Mucosa of rectum (tissue), 2 donors: ENCODE data around the gene RYR2.

Experiments used
- H3K27ac ChIP-seq, 2 donors: one replicate each; pipeline ENCODE4 v1.7.0; 2013; ENCODE audit warnings: inconsistent platforms in 2 of 2, low read depth in 2 of 2, low read length in 2 of 2
- H3K27me3 ChIP-seq, 2 donors: one replicate each; pipeline ENCODE4 v1.7.0; 2013; ENCODE audit warnings: low read length in 2 of 2; ENCODE audit not compliant: control insufficient read depth in 2 of 2, insufficient read depth in 2 of 2
- H3K36me3 ChIP-seq, 2 donors: one replicate each; pipeline ENCODE4 v1.7.0; 2013; ENCODE audit warnings: low read length in 2 of 2; ENCODE audit not compliant: control insufficient read depth in 2 of 2, insufficient read depth in 2 of 2
- H3K4me1 ChIP-seq, 2 donors: one replicate each; pipeline ENCODE4 v1.7.0; 2013; ENCODE audit warnings: low read length in 2 of 2, mild to moderate bottlenecking in 1 of 2; ENCODE audit not compliant: control insufficient read depth in 2 of 2, insufficient read depth in 2 of 2
- H3K4me3 ChIP-seq, 2 donors: one replicate each; pipeline ENCODE4 v1.7.0; 2013; ENCODE audit warnings: low read length in 2 of 2
- H3K9ac ChIP-seq, 2 donors: one replicate each; pipeline ENCODE4 v1.7.0; 2013; ENCODE audit warnings: low read length in 2 of 2, low read depth in 1 of 2, mild to moderate bottlenecking in 1 of 2
- H3K9me3 ChIP-seq, 2 donors: one replicate each; pipeline ENCODE4 v1.7.0; 2013; ENCODE audit warnings: low read length in 2 of 2; ENCODE audit not compliant: control insufficient read depth in 2 of 2
- donor health status: healthy.
- donor health status: Normal muscosa, but diverticular disease.

RYR2 gene

DNA sequence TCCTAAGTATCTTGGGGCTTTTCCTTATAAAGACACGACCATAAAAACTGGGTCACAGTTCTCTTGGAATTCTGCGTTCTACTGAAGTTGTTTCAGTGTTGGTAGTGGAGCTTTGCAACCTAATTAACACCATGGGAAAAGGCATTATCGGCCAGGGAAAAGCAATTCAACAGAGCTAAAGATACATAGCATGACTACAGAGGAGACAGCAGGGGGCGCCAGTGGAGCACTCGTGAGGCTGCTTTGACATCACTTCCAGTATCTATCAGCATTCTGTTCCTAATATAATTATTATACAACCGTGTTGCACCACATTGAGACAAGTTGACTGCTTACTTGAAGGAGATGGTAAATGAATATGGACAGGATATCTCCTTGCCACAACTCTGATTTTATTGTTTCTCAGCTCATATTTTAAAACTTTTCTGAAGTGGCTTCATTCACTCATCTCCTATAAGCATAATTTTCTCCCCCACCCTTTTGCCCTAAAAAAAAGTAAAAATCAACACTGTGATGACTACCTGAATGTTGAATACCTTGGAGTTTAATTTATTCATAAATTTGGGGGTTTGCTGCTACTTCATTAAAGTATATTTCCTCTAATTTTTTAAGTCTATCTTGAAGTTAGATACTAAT lies 809.3 kb downstream of the RYR2 start:
- H3K27me3 ChIP-seq, result no peaks in the 10 kb centered on the region
- no peaks in the 10 kb centered on the region for H3K36me3 ChIP-seq
- no peaks in the 10 kb centered on the region for H3K4me1 ChIP-seq
- H3K27ac ChIP-seq, result no peak overlapping the region
- no peak overlapping the region for H3K4me3 ChIP-seq
- H3K9me3 ChIP-seq, result no peaks in the 10 kb centered on the region
- H3K9ac ChIP-seq, result no peak overlapping the region

DNA sequence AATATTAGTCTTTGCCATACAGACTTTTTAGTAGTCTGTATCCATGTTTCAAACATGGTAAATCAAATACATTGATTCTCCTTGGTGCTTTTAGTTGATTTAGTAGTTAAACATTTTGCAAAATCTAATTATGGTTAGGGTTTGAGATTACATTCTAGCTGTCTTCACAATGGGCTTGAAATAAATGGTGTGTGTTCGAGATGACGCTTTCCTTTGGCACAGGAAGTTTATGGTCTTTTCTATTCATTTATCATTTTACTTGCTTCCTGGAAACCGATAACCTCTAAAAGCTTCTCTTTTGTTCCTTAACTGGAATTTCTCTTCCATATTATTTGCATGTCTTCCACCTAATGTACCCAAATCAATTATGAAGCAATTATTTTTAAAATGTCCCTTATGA lies 810.4 kb downstream of the RYR2 start:
- H3K27me3 ChIP-seq, result no peaks in the 10 kb centered on the region
- no peaks in the 10 kb centered on the region for H3K4me1 ChIP-seq
- no peaks in the 10 kb centered on the region for H3K36me3 ChIP-seq
- H3K9me3 ChIP-seq, result no peaks in the 10 kb centered on the region
- no peak overlapping the region for H3K27ac ChIP-seq
- H3K4me3 ChIP-seq, result no peak overlapping the region
- H3K9ac ChIP-seq, result no peak overlapping the region

DNA sequence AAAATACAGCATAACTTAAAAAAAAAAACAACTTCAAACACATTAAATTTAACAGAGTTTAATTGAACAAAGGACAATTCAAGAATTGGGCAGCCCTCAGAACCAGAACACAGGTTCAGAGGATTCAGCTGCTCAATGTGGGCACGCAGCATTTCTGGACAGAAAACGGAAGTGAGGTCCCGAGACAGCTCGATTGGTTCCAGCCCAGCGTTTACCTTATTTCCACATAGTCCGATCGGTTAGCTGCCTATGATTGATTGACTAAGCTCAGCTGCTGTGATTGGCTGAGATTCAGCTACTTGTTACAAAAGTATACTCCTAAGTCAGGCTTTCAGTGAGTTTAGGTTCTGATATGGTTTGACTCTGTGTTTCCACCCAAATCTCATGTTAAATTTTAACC lies 815.5 kb downstream of the RYR2 start:
- Histone ChIP-seq H3K27ac (no peak overlapping the region), H3K9ac (no peak overlapping the region), H3K27me3 (no peaks in the 10 kb centered on the region), H3K4me1 (no peaks in the 10 kb centered on the region), H3K9me3 (no peaks in the 10 kb centered on the region), H3K4me3 (no peak overlapping the region), H3K36me3 (no peaks in the 10 kb centered on the region)

DNA sequence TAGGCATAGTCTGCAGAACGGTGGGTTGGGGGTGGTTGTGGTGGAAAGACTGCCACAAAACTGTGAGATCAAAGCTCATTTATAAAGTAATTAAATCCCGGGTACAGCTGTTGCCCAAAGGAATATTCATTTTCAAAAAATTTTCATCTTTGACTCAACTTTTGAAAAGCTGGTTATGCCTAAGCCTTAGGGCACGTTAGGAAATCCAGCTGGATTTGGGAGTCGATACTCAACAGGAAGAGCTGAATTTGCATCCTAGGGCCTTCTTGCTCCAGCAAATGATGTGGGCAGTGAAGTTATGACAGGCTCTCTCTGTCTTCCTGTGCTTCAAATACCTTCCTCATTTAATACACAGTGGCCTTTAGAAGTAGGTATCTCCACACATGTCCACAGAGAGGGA lies 817.0 kb downstream of the RYR2 start:
- H3K9ac ChIP-seq, result no peak overlapping the region
- no peaks in the 10 kb centered on the region for H3K27me3 ChIP-seq
- H3K9me3 ChIP-seq, result no peaks in the 10 kb centered on the region
- H3K27ac ChIP-seq, result no peak overlapping the region
- H3K36me3 ChIP-seq, result no peaks in the 10 kb centered on the region
- H3K4me1 ChIP-seq, result no peaks in the 10 kb centered on the region
- H3K4me3 ChIP-seq, result no peak overlapping the region

DNA sequence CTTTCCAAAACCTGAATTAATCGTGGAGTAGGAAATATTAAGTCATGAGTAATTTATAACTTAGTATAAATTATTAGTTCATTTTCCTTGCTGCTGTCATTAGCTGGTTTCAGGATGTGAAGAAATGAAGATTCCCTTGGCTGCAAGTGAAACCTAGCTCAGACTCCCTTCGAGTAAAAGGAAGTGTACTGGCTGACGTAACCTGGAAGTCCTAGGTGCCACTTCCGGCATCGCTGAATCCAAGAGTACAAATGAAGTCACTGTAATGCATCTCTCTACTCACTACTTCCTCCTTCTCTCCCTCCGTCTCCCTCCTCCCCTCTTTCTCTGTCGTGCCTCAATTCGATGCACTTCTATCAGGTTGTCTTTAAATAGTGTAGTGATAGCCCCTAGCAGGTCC lies 820.0 kb downstream of the RYR2 start:
- Histone ChIP-seq H3K4me1 (no peaks in the 10 kb centered on the region), H3K27me3 (no peaks in the 10 kb centered on the region), H3K27ac (no peak overlapping the region)

DNA sequence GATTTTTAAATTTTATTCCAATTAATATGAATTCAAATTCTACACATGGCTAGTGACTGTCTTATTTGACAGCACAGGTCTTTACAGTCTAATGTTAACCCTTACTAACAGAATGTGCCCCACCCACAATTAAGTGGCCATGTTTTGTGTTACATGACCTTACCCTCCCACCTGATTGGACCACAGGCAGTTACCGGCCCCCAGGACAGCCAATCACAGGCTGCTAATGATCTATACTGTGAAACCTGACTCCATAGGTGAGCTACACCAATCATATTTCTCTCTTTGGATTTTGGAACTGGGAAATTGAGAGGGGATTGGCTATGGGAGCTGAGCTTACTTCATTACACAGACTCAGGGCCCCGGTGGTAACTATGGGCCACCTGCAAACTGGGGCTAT lies 821.2 kb downstream of the RYR2 start:
- no peaks in the 10 kb centered on the region for H3K4me1 ChIP-seq
- no peak overlapping the region for H3K4me3 ChIP-seq
- no peaks in the 10 kb centered on the region for H3K27me3 ChIP-seq
- H3K36me3 ChIP-seq, result no peaks in the 10 kb centered on the region
- H3K27ac ChIP-seq, result no peak overlapping the region
- no peaks in the 10 kb centered on the region for H3K9me3 ChIP-seq
- no peak overlapping the region for H3K9ac ChIP-seq

More for the DNA sequence above, 820.0 kb downstream of the RYR2 start:
- Histone ChIP-seq H3K36me3 (no peaks in the 10 kb centered on the region), H3K9ac (no peak overlapping the region), H3K9me3 (no peaks in the 10 kb centered on the region), H3K4me3 (no peak overlapping the region)

DNA sequence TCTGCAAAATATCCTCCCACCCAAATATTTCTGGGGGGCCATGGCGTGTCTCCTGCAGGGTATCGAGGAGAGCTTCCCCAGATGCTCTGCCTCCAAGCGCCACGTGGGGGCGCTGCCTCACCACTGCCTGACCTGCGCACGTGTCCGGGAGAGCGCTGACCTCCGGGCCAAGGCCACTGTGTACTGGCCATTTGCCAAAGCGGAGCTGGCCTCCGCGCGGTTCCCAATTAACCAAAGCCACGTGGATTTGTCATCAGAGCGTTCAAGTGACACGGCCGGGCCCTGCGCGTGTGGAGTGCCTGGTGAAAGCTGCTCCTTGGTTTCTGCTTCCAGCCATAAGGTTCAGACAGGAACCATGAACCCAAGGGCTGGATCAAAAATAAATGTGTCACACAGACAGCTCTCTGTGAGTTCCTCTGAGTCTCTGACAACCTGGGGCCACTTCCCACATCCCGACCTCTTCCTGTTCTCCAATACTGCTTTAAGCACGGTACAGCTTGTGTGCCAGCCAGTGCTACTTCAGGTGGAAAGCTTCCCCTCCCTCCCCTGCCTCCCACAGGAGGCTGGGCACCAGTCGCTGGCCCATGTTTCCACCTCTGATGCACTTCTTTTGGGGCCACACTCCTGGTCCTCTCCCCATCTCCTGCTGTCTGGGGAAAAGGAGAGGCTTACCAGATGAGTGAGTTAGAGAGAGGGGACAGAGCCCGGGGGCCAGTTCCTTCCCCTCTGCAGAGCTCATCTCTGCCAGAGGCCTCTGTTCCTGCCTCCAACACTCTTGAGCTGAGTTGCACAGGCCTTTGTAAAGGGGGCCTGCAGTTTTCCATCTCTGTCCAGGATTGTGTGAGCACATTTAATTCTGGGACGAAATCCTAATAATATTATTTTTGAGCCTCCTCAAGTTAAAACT lies 822.6 kb downstream of the RYR2 start:
- Histone ChIP-seq H3K27ac (no peak overlapping the region), H3K9me3 (no peaks in the 10 kb centered on the region), H3K36me3 (no peaks in the 10 kb centered on the region), H3K27me3 (no peaks in the 10 kb centered on the region), H3K4me1 (no peaks in the 10 kb centered on the region), H3K9ac (no peak overlapping the region), H3K4me3 (peak overlapping the region; percentile 36 to 45)

DNA sequence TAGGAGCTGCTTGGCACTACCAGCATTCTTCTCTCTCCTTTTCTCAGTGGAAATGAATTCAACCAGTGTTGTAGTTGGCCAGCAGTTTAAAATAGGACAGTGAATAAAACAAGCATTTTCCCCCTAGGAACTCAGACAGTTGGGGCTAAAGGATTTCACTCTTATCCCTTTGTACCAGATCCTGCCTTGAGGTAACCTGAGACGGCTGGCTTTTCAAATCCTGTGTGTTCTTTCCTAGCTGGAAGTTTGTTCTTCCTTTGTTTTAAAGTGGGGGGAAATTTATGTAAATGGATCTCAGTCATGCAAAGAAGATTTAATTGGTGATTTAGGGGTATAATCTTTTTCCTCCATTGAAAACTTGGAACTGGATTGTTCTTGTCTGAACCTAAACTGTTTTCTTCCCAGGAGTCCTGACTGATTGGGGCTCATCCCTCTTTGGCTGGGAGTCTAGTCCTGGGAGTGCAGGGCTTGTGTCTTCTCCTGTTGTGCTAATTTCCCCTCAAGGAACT lies 825.5 kb downstream of the RYR2 start:
- no peaks in the 10 kb centered on the region for H3K9me3 ChIP-seq
- H3K4me1 ChIP-seq, result no peaks in the 10 kb centered on the region
- no peaks in the 10 kb centered on the region for H3K36me3 ChIP-seq
- no peak overlapping the region for H3K4me3 ChIP-seq
- no peak overlapping the region for H3K9ac ChIP-seq
- no peak overlapping the region for H3K27ac ChIP-seq
- no peaks in the 10 kb centered on the region for H3K27me3 ChIP-seq

DNA sequence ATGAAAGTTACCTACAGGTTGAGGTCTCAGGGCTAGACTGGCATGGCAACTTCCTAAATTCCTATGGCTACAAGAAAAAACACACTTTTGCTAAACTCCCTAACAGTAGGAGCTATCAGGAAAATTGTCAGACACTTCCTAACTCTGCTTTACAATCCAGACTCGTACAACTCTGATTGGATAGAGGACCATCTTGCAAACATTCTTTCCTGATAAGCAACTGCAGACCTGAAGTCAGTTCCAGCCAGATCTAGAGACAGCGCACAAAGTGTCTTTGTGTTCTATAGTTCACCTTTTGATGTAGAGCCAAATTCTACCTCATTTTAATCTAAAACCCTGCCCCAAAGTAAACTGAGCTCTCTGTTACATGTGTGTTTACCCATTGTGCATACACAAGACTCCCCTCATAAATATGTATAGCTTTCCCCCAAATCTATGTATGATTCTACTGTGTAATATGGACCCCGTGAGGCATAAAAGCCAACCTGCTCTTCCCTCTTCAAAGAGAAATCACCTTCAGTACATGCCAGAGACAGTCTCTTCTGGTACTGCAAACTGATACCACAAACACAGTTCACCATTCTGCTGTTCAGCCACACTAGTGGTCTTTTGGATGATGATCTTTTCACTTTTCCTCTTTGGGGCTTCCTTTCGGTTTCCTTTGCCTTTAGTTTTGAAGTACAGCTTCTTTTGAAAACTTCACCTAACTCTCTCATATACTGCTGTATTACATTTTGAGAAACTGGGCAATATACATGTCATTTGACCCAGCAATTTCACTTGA lies 827.0 kb downstream of the RYR2 start:
- H3K27me3 ChIP-seq, result no peaks in the 10 kb centered on the region
- no peak overlapping the region for H3K9ac ChIP-seq
- no peaks in the 10 kb centered on the region for H3K36me3 ChIP-seq
- no peak overlapping the region for H3K27ac ChIP-seq
- no peaks in the 10 kb centered on the region for H3K9me3 ChIP-seq
- no peaks in the 10 kb centered on the region for H3K4me1 ChIP-seq
- H3K4me3 ChIP-seq, result peak overlapping the region in 1 of 2 donors; percentile 1
